ENCODE data around the gene LHPP. TPM values are rescaled to one million over a fixed set of nuclear protein-coding genes. Genes with fewer than 3 reads are reported as not detected.

Gene LHPP
- total and polyA plus RNA-seq, 8 donors: 8.5 to 48.7 (median 17.0) TPM

GRCh38 chr10:124602121-124602561, 140.5 kb downstream of the LHPP start:
- H3K4me3 ChIP-seq: no peak overlapping the region
- no peak for DNase-seq
- H3K4me1 ChIP-seq: peaks cover 0 to 4% (median under 1%) of the 10 kb centered on the region in 4 donors
- no peaks in the 10 kb centered on the region for H3K9me3 ChIP-seq
- H3K27ac ChIP-seq: no peak overlapping the region
- TF ChIP-seq CTCF (IDR thresholded peaks at IDR 0.05): no peak
- no peak for TF ChIP-seq EP300 (IDR thresholded peaks at IDR 0.05)
- TF ChIP-seq POLR2AphosphoS5 (IDR thresholded peaks at IDR 0.05): no peak
- intact Hi-C loops (cut with DNase I; ENCODE audit: low total_unique reads): no loop called here
- H3K27me3 ChIP-seq: no peaks in the 10 kb centered on the region
- 72 to 92% (median 85%) methylated on average over 5 to 12 of the region's 12 CpGs for WGBS, 5 donors
- no peaks in the 10 kb centered on the region for H3K36me3 ChIP-seq

- no peak overlapping the region for H3K27ac ChIP-seq
- H3K4me1 ChIP-seq: no peaks in the 10 kb centered on the region
- WGBS, 5 donors: 87 to 94% (median 91%) methylated on average over 5 to 12 of the region's 12 CpGs
- TF ChIP-seq CTCF (IDR thresholded peaks at IDR 0.05) (no peak), POLR2AphosphoS5 (IDR thresholded peaks at IDR 0.05) (no peak), POLR2A (IDR thresholded peaks at IDR 0.05) (no peak), EP300 (IDR thresholded peaks at IDR 0.05) (no peak)
- H3K27me3 ChIP-seq: no peaks in the 10 kb centered on the region
- no peak for DNase-seq
- no peak overlapping the region for H3K4me3 ChIP-seq
- intact Hi-C loops (cut with DNase I; ENCODE audit: low total_unique reads): no loop called here
- H3K9me3 ChIP-seq: no peaks in the 10 kb centered on the region
- no peaks in the 10 kb centered on the region for H3K36me3 ChIP-seq
Measured at GRCh38 chr10:124602646-124603365, 141.2 kb downstream of the LHPP start.

- Histone ChIP-seq H3K4me3 (no peak overlapping the region), H3K27me3 (no peaks in the 10 kb centered on the region), H3K9me3 (no peaks in the 10 kb centered on the region), H3K27ac (no peak overlapping the region), H3K36me3 (no peaks in the 10 kb centered on the region), H3K4me1 (no peaks in the 10 kb centered on the region)
- TF ChIP-seq POLR2AphosphoS5 (IDR thresholded peaks at IDR 0.05) (no peak), POLR2A (IDR thresholded peaks at IDR 0.05) (no peak)
- 84 to 96% (median 90%) methylated on average over 5 to 18 of the region's 18 CpGs for WGBS, 5 donors
- intact Hi-C loops (cut with DNase I; ENCODE audit: low total_unique reads): no loop called here
- DNase-seq: no peak
Measured at GRCh38 chr10:124603376-124604213, 142.0 kb downstream of the LHPP start.

GRCh38 chr10:124604214-124605000, 142.8 kb downstream of the LHPP start:
- no peaks in the 10 kb centered on the region for H3K27me3 ChIP-seq
- H3K36me3 ChIP-seq: no peaks in the 10 kb centered on the region
- peak overlapping the region in 1 of 5 donors; percentile 20 for H3K27ac ChIP-seq
- no peaks in the 10 kb centered on the region for H3K4me1 ChIP-seq
- 71 to 90% (median 87%) methylated on average over 6 to 22 of the region's 22 CpGs for WGBS, 5 donors
- no peak for TF ChIP-seq CTCF (IDR thresholded peaks at IDR 0.05)
- no peak for TF ChIP-seq POLR2A (IDR thresholded peaks at IDR 0.05)
- no peak for TF ChIP-seq EP300 (IDR thresholded peaks at IDR 0.05)
- TF ChIP-seq POLR2AphosphoS5 (IDR thresholded peaks at IDR 0.05): no peak
- H3K9me3 ChIP-seq: no peaks in the 10 kb centered on the region
- no peak overlapping the region for H3K4me3 ChIP-seq
- no peak for DNase-seq
- intact Hi-C loops (cut with DNase I; ENCODE audit: low total_unique reads): no loop called here
